H1 (cell line): ENCODE results near the gene MACF1. TPM values are rescaled to one million over a fixed set of nuclear protein-coding genes. Genes with fewer than 3 reads are reported as not detected.
A peak's percentile ranks its signal among the peaks of the same experiment; 100 is the strongest.

ENCODE experiments used
- CTCF ChIA-PET: fragments of 300-600 bp; sonication (Branson Sonifier 250); formaldehyde crosslinking; loops from one replicate; lab custom pipeline; 2021; ENCODE audit not compliant: partially characterized antibody; lab: Charles Lee
- POLR2A ChIA-PET: fragments of 300-600 bp; sonication (Branson Sonifier 250); formaldehyde crosslinking; loops from one replicate; lab custom pipeline; 2021; ENCODE audit warnings: inconsistent platforms; ENCODE audit not compliant: partially characterized antibody; lab: Charles Lee
- DNase-seq, 2 experiments: peaks; one replicate each; pipeline versions ENCODE4 v3.0.0 to v3.0.0-alpha.2; 2010 to 2022; ENCODE audit warnings: low spot score in 2 of 2, low read depth in 1 of 2, mixed read lengths in 1 of 2
- FAIRE-seq: peaks from 2 replicates; lab custom pipeline; 2011; peaks lifted over from hg19 to GRCh38; lab: Jason Lieb, UNC
- H2AFZ ChIP-seq: 2 replicates; pipeline ENCODE4 v1.8.1; 2012; ENCODE audit warnings: low read length, inconsistent platforms
- H2AK5ac ChIP-seq: 2 replicates; pipeline ENCODE4 v1.6.1; 2013; ENCODE audit warnings: low read depth, low read length
- H2BK120ac ChIP-seq: replicated peaks from 2 replicates; pipeline ENCODE3; 2013; ENCODE audit warnings: low read depth, low read length, inconsistent platforms
- H2BK12ac ChIP-seq: 2 replicates; pipeline ENCODE4 v1.6.1; 2013; ENCODE audit warnings: low read depth, low read length
- H2BK15ac ChIP-seq: 2 replicates; pipeline ENCODE4 v1.6.1; 2013; ENCODE audit warnings: low read length
- H2BK20ac ChIP-seq: 2 replicates; pipeline ENCODE4 v1.6.1; 2013; ENCODE audit warnings: low read length
- H2BK5ac ChIP-seq: 2 replicates; pipeline ENCODE4 v1.6.1; 2013; ENCODE audit warnings: low read depth, low read length
- H3K14ac ChIP-seq: 2 replicates; pipeline ENCODE4 v1.6.1; 2013; ENCODE audit warnings: inconsistent platforms; ENCODE audit not compliant: insufficient read length
- H3K18ac ChIP-seq: 2 replicates; pipeline ENCODE4 v1.6.1; 2013; ENCODE audit warnings: low read length; ENCODE audit errors: extremely low read depth
- H3K23ac ChIP-seq: 2 replicates; pipeline ENCODE4 v1.6.1; 2013; ENCODE audit warnings: inconsistent platforms; ENCODE audit not compliant: insufficient read length
- H3K23me2 ChIP-seq: 2 replicates; pipeline ENCODE4 v1.6.1; 2013; ENCODE audit warnings: low read depth, low read length
- H3K27ac ChIP-seq: 2 replicates; pipeline ENCODE4 v1.6.1; 2011; ENCODE audit warnings: low read depth, low read length, inconsistent platforms
- H3K27me3 ChIP-seq, 4 experiments: replicated peaks in 1 of 4; 1 replicate in 1 of 4; 2 replicates in 3 of 4; pipeline versions ENCODE4 v1.6.1 to v1.8.1; 2011 to 2013; ENCODE audit warnings: low read length in 3 of 4, mild to moderate bottlenecking in 3 of 4, inconsistent platforms in 2 of 4, mixed read lengths in 2 of 4, moderate library complexity in 1 of 4; ENCODE audit not compliant: control insufficient read depth in 3 of 4, insufficient read depth in 3 of 4; ENCODE audit errors: extremely low read depth in 1 of 4
- H3K36me3 ChIP-seq, 4 experiments: 2 replicates each; pipeline versions ENCODE4 v1.6.1 to v1.8.1; 2011 to 2013; ENCODE audit warnings: mild to moderate bottlenecking in 4 of 4, low read length in 3 of 4, moderate library complexity in 2 of 4, control low read depth in 1 of 4, inconsistent platforms in 1 of 4; ENCODE audit not compliant: insufficient read depth in 4 of 4, control insufficient read depth in 2 of 4
- H3K4ac ChIP-seq: replicated peaks from 2 replicates; pipeline ENCODE3; 2013; ENCODE audit warnings: low read length, low read depth, mixed read lengths, inconsistent platforms; ENCODE audit not compliant: insufficient read length
- H3K4me1 ChIP-seq, 4 experiments: replicated peaks in 1 of 4; 1 replicate in 1 of 4; 2 replicates in 3 of 4; pipeline versions ENCODE4 v1.6.1 to v1.8.1; 2011 to 2013; ENCODE audit warnings: low read length in 3 of 4, inconsistent platforms in 2 of 4, mixed read lengths in 1 of 4; ENCODE audit not compliant: insufficient read depth in 4 of 4, control insufficient read depth in 3 of 4
- H3K4me2 ChIP-seq, 2 experiments: 2 replicates each; pipeline versions ENCODE4 v1.6.1 to v1.8.1; 2011 to 2013; ENCODE audit warnings: low read depth in 2 of 2, low read length in 2 of 2, control low read depth in 1 of 2, inconsistent platforms in 1 of 2, mild to moderate bottlenecking in 1 of 2; ENCODE audit not compliant: insufficient read depth in 1 of 2
- H3K4me3 ChIP-seq, 4 experiments: fragments of 200-600, 300-600 bp in 1 of 4; sonication (generic), shearing (Covaris generic), sonication (Bioruptor Twin) in 1 of 4; 2 replicates each; pipeline versions ENCODE4 v1.5.1 to v1.8.1; 2011 to 2016; ENCODE audit warnings: low read length in 4 of 4, low read depth in 3 of 4, control low read depth in 2 of 4, inconsistent platforms in 2 of 4, mild to moderate bottlenecking in 2 of 4, mixed read lengths in 1 of 4, moderate library complexity in 1 of 4; ENCODE audit not compliant: insufficient read depth in 2 of 4; ENCODE audit errors: extremely low read depth in 1 of 4
- H3K56ac ChIP-seq: replicated peaks from 2 replicates; pipeline ENCODE3; 2013; ENCODE audit warnings: low read depth, mild to moderate bottlenecking, mixed read lengths, low read length, inconsistent platforms; ENCODE audit not compliant: insufficient read length
- H3K79me1 ChIP-seq: 2 replicates; pipeline ENCODE4 v1.6.1; 2013; ENCODE audit warnings: low read depth, low read length, control low read depth
- H3K79me2 ChIP-seq, 2 experiments: 2 replicates each; pipeline versions ENCODE4 v1.6.1 to v1.8.1; 2012 to 2013; ENCODE audit warnings: low read length in 2 of 2, mild to moderate bottlenecking in 2 of 2, inconsistent platforms in 1 of 2; ENCODE audit not compliant: insufficient read depth in 2 of 2, control insufficient read depth in 1 of 2
- H3K9ac ChIP-seq, 4 experiments: replicated peaks in 1 of 4; 1 replicate in 1 of 4; 2 replicates in 3 of 4; pipeline versions ENCODE4 v1.6.1 to v1.8.1; 2011 to 2013; ENCODE audit warnings: low read depth in 3 of 4, low read length in 3 of 4, control low read depth in 2 of 4, mild to moderate bottlenecking in 2 of 4, moderate library complexity in 2 of 4, inconsistent platforms in 1 of 4; ENCODE audit errors: extremely low read depth in 1 of 4
- H3K9me3 ChIP-seq, 2 experiments: 2 replicates each; pipeline versions ENCODE4 v1.6.1 to v1.8.1; 2012 to 2013; ENCODE audit warnings: mild to moderate bottlenecking in 2 of 2, moderate library complexity in 2 of 2, control low read depth in 1 of 2, inconsistent platforms in 1 of 2, low read depth in 1 of 2, low read length in 1 of 2, mixed read lengths in 1 of 2; ENCODE audit not compliant: insufficient read depth in 2 of 2
- H4K20me1 ChIP-seq, 2 experiments: replicated peaks in 1 of 2; 2 replicates each; pipeline versions ENCODE3 to v1.8.1; 2011 to 2013; ENCODE audit warnings: inconsistent platforms in 2 of 2, low read length in 2 of 2, mild to moderate bottlenecking in 1 of 2; ENCODE audit not compliant: insufficient read depth in 2 of 2, control insufficient read depth in 1 of 2
- H4K5ac ChIP-seq: 2 replicates; pipeline ENCODE4 v1.6.1; 2013; ENCODE audit warnings: low read length, low read depth, mixed read lengths, inconsistent platforms; ENCODE audit not compliant: insufficient read length
- H4K8ac ChIP-seq: 2 replicates; pipeline ENCODE4 v1.8.0; 2013; ENCODE audit warnings: mild to moderate bottlenecking, moderate library complexity, low read length, inconsistent platforms; ENCODE audit not compliant: insufficient read depth; ENCODE audit errors: extremely low read depth
- H4K91ac ChIP-seq: replicated peaks from 2 replicates; pipeline ENCODE3; 2013; ENCODE audit warnings: low read length, mixed read lengths, inconsistent platforms; ENCODE audit not compliant: insufficient read length
- ATF3 ChIP-seq: IDR thresholded peaks from 2 replicates; pipeline ENCODE4 v1.6.1; 2011; ENCODE audit warnings: low read depth, mild to moderate bottlenecking, low read length; ENCODE audit not compliant: insufficient read depth
- BACH1 ChIP-seq: IDR thresholded peaks from 2 replicates; pipeline ENCODE4 v1.6.1; 2012; ENCODE audit warnings: low read length, improper control_type of control experiment
- CHD2 ChIP-seq: IDR thresholded peaks from 2 replicates; pipeline ENCODE4 v1.6.1; 2012; ENCODE audit warnings: low read length, improper control_type of control experiment
- EP300 ChIP-seq, 2 experiments: IDR thresholded peaks; 1 replicate in 1 of 2; 2 replicates in 1 of 2; pipeline ENCODE4 v1.6.1; 2011 to 2012; ENCODE audit warnings: low read depth in 2 of 2, low read length in 2 of 2, mild to moderate bottlenecking in 2 of 2, borderline replicate concordance in 1 of 2, inconsistent platforms in 1 of 2, moderate library complexity in 1 of 2
- FOSL1 ChIP-seq: IDR thresholded peaks from 2 replicates; pipeline ENCODE4 v1.6.1; 2011; ENCODE audit warnings: mild to moderate bottlenecking, low read depth, low read length, moderate library complexity; ENCODE audit not compliant: insufficient read depth
- GABPA ChIP-seq: IDR thresholded peaks from 2 replicates; pipeline ENCODE4 v1.6.1; 2011; ENCODE audit warnings: mild to moderate bottlenecking, low read length, moderate library complexity, borderline replicate concordance; ENCODE audit not compliant: insufficient read depth
- HDAC6 ChIP-seq: IDR thresholded peaks from one replicate; pipeline ENCODE4 v1.7.1; 2012; ENCODE audit warnings: low read depth, mild to moderate bottlenecking, inconsistent platforms, low read length, moderate library complexity
- JUN ChIP-seq: IDR thresholded peaks from 2 replicates; pipeline ENCODE4 v1.6.1; 2011; ENCODE audit warnings: low read depth, mild to moderate bottlenecking, improper control_type of control experiment, low read length
- KDM1A ChIP-seq: fragments of 200-600, 300-600 bp; sonication (generic); IDR thresholded peaks from 2 replicates; pipeline ENCODE4 v1.7.1; 2016; ENCODE audit warnings: mild to moderate bottlenecking, low read length, borderline replicate concordance
- POLR2AphosphoS5 ChIP-seq: IDR thresholded peaks from 2 replicates; pipeline ENCODE4 v1.6.1; 2011; ENCODE audit warnings: low read depth, low read length
- RBBP5 ChIP-seq: IDR thresholded peaks from 2 replicates; pipeline ENCODE4 v1.7.1; 2012; ENCODE audit warnings: low read depth, mild to moderate bottlenecking, inconsistent platforms, low read length, moderate library complexity, borderline replicate concordance
- RXRA ChIP-seq: IDR thresholded peaks from 2 replicates; pipeline ENCODE4 v1.6.1; 2011; ENCODE audit warnings: low read depth, mild to moderate bottlenecking, low read length, moderate library complexity; ENCODE audit not compliant: insufficient read depth
- SIX5 ChIP-seq: IDR thresholded peaks from 2 replicates; pipeline ENCODE4 v1.6.1; 2011; ENCODE audit warnings: mild to moderate bottlenecking, low read depth, low read length
- WGBS, 2 experiments: shearing (Covaris generic) in 1 of 2; methylation state at CpG; one replicate each; pipeline versions ENCODE4 v1.1.6 to v1.1.7; 2013 to 2015; ENCODE audit warnings: low lambda C conversion rate in 2 of 2, mixed read lengths in 2 of 2, inconsistent platforms in 1 of 2, low coverage in 1 of 2, missing lambda C conversion rate in 1 of 2; ENCODE audit not compliant: insufficient replicate concordance in 2 of 2, insufficient coverage in 1 of 2, insufficient read length in 1 of 2; ENCODE audit errors: extremely low coverage in 1 of 2, missing lambda C conversion rate in 1 of 2; 5-methylcytosine and 5-hydroxymethylcytosine counted together
- polyA plus RNA-seq, 7 experiments: library from polyadenylated mRNA; depleted of rRNA in 3 of 7; stranded (reverse) in 5 of 7; unstranded in 2 of 7; fragments of >200 nt in 5 of 7; fragments of 200-250 nt in 2 of 7; gene quantifications; 1 replicate in 5 of 7; 2 replicates in 1 of 7; 4 replicates in 1 of 7; pipeline versions ENCODE4 v1.2.1 to v1.2.3, GENCODE V29; 2011 to 2013; ENCODE audit warnings: missing spikeins in 2 of 7, mixed read lengths in 2 of 7
- total RNA-seq: library from RNA; stranded (reverse); fragmentation: NEBNext Ultra II Directional; extraction: Animal tissue kit (Norgen Biotek cat#: 25700); gene quantifications from 2 replicates; pipeline ENCODE4 v1.2.1, GENCODE V29; 2021

MACF1 gene
- total and polyA plus RNA-seq, 2 of the 8 experiments (the other 6 are each of a cell fraction or from before 2014, with no cell fraction given): 59.8 to 285 TPM

GRCh38 chr1:39165488-39165887, 39.0 kb upstream of the MACF1 start:
- Histone ChIP-seq H3K36me3 (no peaks in the 10 kb centered on the region), H3K4me2 (peak overlapping the region in 1 of 2 experiments; percentile 23; a peak in 1 of 4 replicates), H4K8ac (no peak overlapping the region), H3K27ac (no peak overlapping the region), H4K91ac (no peak overlapping the region), H3K4me3 (no peak overlapping the region), H3K18ac (no peak overlapping the region), H3K9me3 (no peaks in the 10 kb centered on the region), H2BK12ac (no peak overlapping the region), H4K20me1 (peaks cover 4 to 15% of the 10 kb centered on the region in 2 experiments), H3K56ac (no peak overlapping the region), H2AFZ (no peak overlapping the region), H4K5ac (no peak overlapping the region), H3K79me1 (peaks cover 6% of the 10 kb centered on the region), H3K23ac (no peak overlapping the region), H2BK20ac (no peak overlapping the region), H3K4me1 (peaks cover 7 to 20% (median 12%) of the 10 kb centered on the region in 4 experiments; a peak in 5 of 7 replicates), H3K79me2 (peaks cover 19 to 88% of the 10 kb centered on the region in 2 experiments), H2BK15ac (no peak overlapping the region), H3K27me3 (no peaks in the 10 kb centered on the region), H3K9ac (no peak overlapping the region), H3K14ac (no peak overlapping the region), H2AK5ac (no peak overlapping the region), H3K4ac (no peak overlapping the region), H2BK120ac (no peak overlapping the region), H2BK5ac (no peak overlapping the region), H3K23me2 (no peaks in the 10 kb centered on the region)
- no peak for FAIRE-seq
- 76% methylated on average over 1 of the region's 1 CpG; no CpG with 5 or more reads in 1 of the 2 experiments for whole genome bisulfite sequencing, 2 experiments
- TF ChIP-seq BACH1 (no peak), RXRA (no peak), FOSL1 (no peak), CHD2 (no peak), KDM1A (no peak), SIX5 (no peak), EP300 (IDR thresholded peaks at IDR 0.05; ENCODE audit: borderline replicate concordance in 1 of 2, low read depth in 2 of 2, low read length in 2 of 2) (no peak), HDAC6 (no peak), JUN (no peak), ATF3 (no peak), GABPA (no peak), RBBP5 (no peak), POLR2AphosphoS5 (no peak)
- ChIA-PET POLR2A (no interaction called here), CTCF (interaction anchor here (0.8 to 9.5 kb wide), 7 partner anchors 25 to 65 kb away, joined by 3 to 97 read pairs (median 5); no protein-coding TSS in a partner anchor)
- no peak for DNase-seq
